Measurements from ENCODE around the gene NRIP1. TPM values are rescaled to one million over a fixed set of nuclear protein-coding genes. Genes with fewer than 3 reads are reported as not detected.

The NRIP1 gene
- total RNA-seq, 4 donors from 2014 or later: 31.0 to 33.0 (median 32.2) TPM

- TF ChIP-seq CTCF (IDR thresholded peaks at IDR 0.05) (no peak), EP300 (IDR thresholded peaks at IDR 0.05) (no peak), POLR2A (IDR thresholded peaks at IDR 0.05) (no peak)
- Histone ChIP-seq H3K36me3 (no peaks in the 10 kb centered on the region), H3K27ac (no peak overlapping the region), H3K4me1 (peaks cover 0 to 86% (median 65%) of the 10 kb centered on the region in 4 donors), H3K9me3 (no peaks in the 10 kb centered on the region), H3K27me3 (no peaks in the 10 kb centered on the region), H3K4me3 (no peak overlapping the region)
- DNase-seq (ENCODE audit: low spot score in 2 of 2): no peak
Measured at GRCh38 chr21:15059397-15059796, 5.4 kb downstream of the NRIP1 start.

GRCh38 chr21:15058854-15059263 is 5.9 kb downstream of the NRIP1 start:
- Histone ChIP-seq H3K4me3 (no peak overlapping the region), H3K27ac (peak overlapping the region in 2 of 4 donors; percentile 36 to 62), H3K27me3 (no peaks in the 10 kb centered on the region), H3K9me3 (no peaks in the 10 kb centered on the region), H3K36me3 (no peaks in the 10 kb centered on the region), H3K4me1 (peaks cover 0 to 91% (median 65%) of the 10 kb centered on the region in 4 donors)
- TF ChIP-seq POLR2A (IDR thresholded peaks at IDR 0.05) (no peak), EP300 (IDR thresholded peaks at IDR 0.05) (no peak), CTCF (IDR thresholded peaks at IDR 0.05) (no peak)
- WGBS, 2 donors: 42 to 53% methylated on average over 2 of the region's 2 CpGs
- no peak for DNase-seq (ENCODE audit: low spot score in 2 of 2)

- H3K4me3 ChIP-seq: no peak overlapping the region
- 41 to 45% methylated on average over 6 of the region's 6 CpGs for WGBS, 2 donors
- H3K4me1 ChIP-seq: peaks cover 0 to 99% (median 71%) of the 10 kb centered on the region in 4 donors
- peak overlapping the region in 2 of 4 donors; percentile 4 to 10 for H3K27ac ChIP-seq
- no peaks in the 10 kb centered on the region for H3K27me3 ChIP-seq
- TF ChIP-seq CTCF (IDR thresholded peaks at IDR 0.05) (no peak), EP300 (IDR thresholded peaks at IDR 0.05) (no peak), POLR2A (IDR thresholded peaks at IDR 0.05) (no peak)
- no peaks in the 10 kb centered on the region for H3K9me3 ChIP-seq
- H3K36me3 ChIP-seq: no peaks in the 10 kb centered on the region
- DNase-seq (ENCODE audit: low spot score in 2 of 2): no peak
Measured at GRCh38 chr21:15057285-15057684, 7.5 kb downstream of the NRIP1 start.

- Histone ChIP-seq H3K27me3 (no peaks in the 10 kb centered on the region), H3K27ac (peak overlapping the region in 1 of 4 donors; percentile 22), H3K4me3 (no peak overlapping the region), H3K9me3 (no peaks in the 10 kb centered on the region), H3K36me3 (no peaks in the 10 kb centered on the region), H3K4me1 (peaks cover 0 to 99% (median 67%) of the 10 kb centered on the region in 4 donors)
- no peak for TF ChIP-seq CTCF (IDR thresholded peaks at IDR 0.05)
- DNase-seq (ENCODE audit: low spot score in 2 of 2): no peak
- 40 to 42% methylated on average over 4 of the region's 4 CpGs for WGBS, 2 donors
Measured at GRCh38 chr21:15054606-15055239, 10.1 kb downstream of the NRIP1 start.

GRCh38 chr21:15054089-15054488 is 10.7 kb downstream of the NRIP1 start:
- 46 to 47% methylated on average over 4 of the region's 4 CpGs for WGBS, 2 donors
- DNase-seq (ENCODE audit: low spot score in 2 of 2): no peak
- no peaks in the 10 kb centered on the region for H3K27me3 ChIP-seq
- H3K9me3 ChIP-seq: no peaks in the 10 kb centered on the region
- TF ChIP-seq CTCF (IDR thresholded peaks at IDR 0.05) (no peak), POLR2A (IDR thresholded peaks at IDR 0.05) (no peak)
- H3K27ac ChIP-seq: no peak overlapping the region
- H3K36me3 ChIP-seq: no peaks in the 10 kb centered on the region
- peaks cover 0 to 99% (median 62%) of the 10 kb centered on the region in 4 donors for H3K4me1 ChIP-seq
- H3K4me3 ChIP-seq: no peak overlapping the region

Measured in tibial nerve (tissue), 4 donors.